ENCODE measurements around the gene C20orf141.
A peak's percentile ranks its signal among the peaks of the same experiment; 100 is the strongest.
"Not testable (repeated sequence)": the region's sequence is repeated elsewhere in the genome, so short reads cannot be mapped to it uniquely, and the experiment has no call there.

Gene C20orf141

DNA sequence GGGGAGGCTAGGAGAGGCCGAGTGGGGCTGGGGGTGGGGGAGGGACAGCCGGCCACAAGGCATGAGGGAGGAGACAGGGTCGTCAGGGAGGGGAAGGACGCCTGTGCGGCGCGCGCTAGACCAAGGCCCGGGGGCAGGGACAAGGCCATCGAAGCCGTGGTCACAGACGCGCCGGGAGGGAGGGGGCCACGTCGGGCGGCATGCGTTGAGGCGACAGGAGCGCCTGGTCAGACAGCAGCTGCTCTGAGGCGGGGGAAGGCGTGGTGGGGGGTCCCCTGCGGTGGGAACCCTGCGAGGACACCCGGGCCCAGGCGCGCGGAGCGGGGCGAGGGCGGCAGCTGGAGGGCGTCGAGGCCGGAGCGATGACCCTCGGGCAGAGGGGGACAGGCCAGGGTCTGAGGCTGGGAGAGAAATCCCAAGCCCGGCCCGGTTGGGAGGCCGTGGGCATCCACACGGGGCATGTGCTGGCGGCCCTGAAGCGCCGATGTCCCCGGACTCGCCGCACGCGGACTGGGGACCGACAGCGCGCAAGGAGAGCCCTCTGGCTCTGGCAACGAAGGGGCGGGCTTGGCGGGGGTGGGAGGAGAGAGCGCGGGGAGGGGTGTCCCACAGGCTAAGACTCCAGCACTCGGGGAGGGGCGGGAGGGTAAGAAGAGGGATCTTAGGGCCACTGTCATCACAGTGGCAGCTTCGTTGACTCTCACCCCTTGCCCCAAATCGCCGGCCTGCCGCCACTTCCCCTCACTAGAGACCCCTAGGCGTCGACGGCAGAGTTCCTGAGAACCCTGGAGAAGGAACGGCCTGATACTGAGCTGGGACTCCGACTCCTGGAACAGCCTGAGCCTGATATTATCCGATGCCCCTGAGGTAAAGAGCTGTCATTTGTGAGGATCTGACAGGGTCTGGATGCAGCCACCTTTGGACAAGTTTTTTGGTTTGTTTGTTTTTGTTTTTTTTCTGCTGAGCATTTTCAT, 6.4 kb downstream of the C20orf141 start:
- no peak for DNase-seq

- DNase-seq = peak in 2 of 3 experiments; percentile 10
Measured at GRCh38 chr20:2822073-2822472, 7.3 kb downstream of the C20orf141 start.

DNA sequence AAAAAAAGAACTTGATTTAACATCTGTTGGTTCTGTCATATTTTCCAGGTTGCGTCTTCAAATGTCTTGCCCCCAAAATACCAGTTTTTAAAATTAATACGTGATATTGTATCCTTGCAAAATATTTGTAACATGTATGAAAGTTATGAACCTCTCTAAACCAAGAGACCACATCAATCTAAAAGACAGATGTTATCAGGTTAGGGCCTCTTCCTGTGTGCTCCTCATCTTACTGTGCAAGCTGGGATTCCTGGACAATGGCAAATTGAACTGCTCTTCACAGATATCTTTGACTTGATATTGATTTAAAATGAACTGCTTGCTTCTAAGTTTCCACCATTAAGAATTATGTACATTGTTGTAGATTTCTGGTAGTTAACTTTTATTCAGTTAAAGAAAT, 11.0 kb downstream of the C20orf141 start:
- no peak for DNase-seq

- DNase-seq = no peak
Measured at GRCh38 chr20:2826655-2827054, 11.9 kb downstream of the C20orf141 start.

GRCh38 chr20:2829376-2829775, 14.6 kb downstream of the C20orf141 start:
- DNase-seq = no peak

GRCh38 chr20:2831206-2831605, 16.4 kb downstream of the C20orf141 start:
- DNase-seq = not testable (repeated sequence)

- no peak for DNase-seq
Measured at GRCh38 chr20:2833761-2834160, 19.0 kb downstream of the C20orf141 start.

DNA sequence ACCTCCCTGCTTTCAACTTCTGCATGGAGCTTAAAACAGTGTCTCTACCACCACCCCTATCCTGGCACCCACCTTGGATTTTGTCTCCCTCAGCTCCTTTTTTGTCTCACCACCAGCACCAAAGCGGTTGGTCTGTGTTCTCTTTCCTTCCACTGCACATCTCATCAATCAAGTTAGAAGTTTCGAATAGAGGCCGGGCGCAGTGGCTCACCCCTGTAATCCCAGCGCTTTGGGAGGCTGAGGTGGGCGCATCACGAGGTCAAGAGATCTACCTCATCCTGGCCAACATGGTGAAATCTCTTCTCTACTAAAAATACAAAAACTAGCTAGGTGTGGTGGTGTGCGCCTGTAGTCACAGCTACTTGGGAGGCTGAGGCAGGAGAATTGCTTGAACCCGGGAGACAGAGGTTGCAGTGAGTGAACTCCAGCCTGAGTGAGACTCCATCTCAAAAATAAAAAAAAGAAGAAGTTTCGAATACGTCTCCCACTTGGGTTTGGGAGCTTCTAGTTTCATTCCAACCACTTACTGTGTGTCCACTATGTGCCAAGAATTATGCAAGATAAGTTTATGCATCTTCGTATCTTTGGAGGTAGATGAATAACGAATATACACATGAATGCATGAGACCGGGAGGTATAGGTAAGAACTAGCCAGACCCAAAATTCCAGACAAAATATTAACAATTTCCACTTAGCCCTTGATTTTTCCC, 19.8 kb downstream of the C20orf141 start:
- DNase-seq = no peak

DNA sequence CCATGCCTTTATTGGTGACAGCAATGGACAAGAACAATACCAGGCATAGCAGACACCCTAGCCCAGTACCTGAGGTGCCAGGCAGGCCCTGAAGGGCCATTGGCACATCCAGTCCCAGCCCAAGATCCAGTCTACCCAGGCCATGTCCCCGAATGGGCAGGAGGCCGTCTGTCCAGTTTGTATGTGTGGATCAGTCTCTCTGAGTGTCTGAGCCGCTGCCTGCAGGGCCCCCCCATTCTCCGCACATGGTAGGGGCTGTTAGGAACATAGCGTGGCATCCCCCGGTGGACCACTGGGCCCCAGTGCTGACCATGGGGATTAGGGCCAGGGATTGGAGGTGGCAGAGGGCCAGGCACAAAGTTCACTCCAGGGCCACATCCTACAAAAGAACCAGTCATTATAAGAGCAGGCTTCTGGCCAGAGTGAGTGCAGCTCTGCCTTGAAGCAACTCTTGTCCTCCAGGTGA, 20.6 kb downstream of the C20orf141 start:
- no peak for DNase-seq

GRCh38 chr20:2836035-2836434, 21.2 kb downstream of the C20orf141 start:
- no peak for DNase-seq

GRCh38 chr20:2837221-2837960, 22.6 kb downstream of the C20orf141 start:
- DNase-seq = no peak

- no peak for DNase-seq
Measured at GRCh38 chr20:2838170-2838797, 23.5 kb downstream of the C20orf141 start.

DNA sequence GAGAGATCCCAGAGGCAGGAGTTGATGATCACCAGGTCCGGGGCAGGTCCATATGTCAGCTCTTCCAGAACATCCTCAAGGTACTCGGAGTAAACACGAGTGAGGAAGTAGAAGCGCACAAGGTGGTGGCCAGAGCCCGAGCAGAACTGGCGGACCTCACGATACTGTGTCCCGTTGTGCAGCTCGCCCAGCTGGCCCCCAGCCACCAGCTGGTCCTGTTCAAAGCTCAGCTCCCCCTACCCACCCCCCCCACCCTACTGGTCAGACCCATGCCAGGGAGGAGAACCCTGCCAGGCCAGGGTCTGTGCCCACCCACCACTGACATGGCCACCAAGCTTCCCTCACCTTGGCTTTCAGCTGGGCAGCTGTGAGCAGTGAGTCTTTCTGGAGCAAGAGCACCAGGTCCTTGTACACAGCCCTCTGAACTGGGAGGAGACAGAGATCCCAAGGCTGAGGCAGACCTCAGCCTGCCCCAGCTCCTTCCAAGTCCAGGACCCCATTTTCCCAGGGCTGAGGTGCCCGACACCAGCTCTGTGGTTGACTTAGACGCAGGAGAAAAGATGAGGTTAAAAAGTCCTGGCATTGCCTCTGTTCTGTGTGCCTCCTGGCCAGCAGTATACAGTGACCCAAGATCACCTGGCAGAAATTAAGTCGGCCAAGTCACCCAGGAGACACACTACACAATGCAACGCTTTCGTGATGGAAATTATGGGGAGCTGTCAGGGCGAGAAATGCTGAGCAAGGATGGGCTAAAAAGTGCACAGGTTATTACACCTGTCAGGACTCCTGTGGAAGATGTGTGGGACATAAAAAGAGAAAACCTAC, 24.3 kb downstream of the C20orf141 start:
- DNase-seq = no peak

DNA sequence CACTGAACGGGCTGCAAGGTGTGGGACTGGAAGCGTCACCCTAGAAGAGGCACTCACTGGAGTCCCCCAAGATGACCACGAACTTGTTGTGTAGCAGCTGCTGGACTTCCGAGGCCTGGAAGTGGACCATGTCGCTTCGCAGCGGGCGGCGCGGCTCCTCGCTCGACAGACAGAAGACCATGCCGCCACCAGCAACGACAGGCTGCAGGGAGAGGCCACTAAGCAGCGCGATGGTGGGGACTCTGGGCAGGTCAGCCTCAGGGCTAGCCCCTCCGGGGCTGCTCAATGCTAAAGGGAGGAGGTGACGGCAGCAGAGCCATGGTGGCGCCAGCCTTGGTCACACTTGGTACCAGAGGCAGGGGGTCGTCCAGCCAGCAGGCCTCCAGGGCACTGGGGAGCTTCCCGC, 24.9 kb downstream of the C20orf141 start:
- DNase-seq = no peak

DNA sequence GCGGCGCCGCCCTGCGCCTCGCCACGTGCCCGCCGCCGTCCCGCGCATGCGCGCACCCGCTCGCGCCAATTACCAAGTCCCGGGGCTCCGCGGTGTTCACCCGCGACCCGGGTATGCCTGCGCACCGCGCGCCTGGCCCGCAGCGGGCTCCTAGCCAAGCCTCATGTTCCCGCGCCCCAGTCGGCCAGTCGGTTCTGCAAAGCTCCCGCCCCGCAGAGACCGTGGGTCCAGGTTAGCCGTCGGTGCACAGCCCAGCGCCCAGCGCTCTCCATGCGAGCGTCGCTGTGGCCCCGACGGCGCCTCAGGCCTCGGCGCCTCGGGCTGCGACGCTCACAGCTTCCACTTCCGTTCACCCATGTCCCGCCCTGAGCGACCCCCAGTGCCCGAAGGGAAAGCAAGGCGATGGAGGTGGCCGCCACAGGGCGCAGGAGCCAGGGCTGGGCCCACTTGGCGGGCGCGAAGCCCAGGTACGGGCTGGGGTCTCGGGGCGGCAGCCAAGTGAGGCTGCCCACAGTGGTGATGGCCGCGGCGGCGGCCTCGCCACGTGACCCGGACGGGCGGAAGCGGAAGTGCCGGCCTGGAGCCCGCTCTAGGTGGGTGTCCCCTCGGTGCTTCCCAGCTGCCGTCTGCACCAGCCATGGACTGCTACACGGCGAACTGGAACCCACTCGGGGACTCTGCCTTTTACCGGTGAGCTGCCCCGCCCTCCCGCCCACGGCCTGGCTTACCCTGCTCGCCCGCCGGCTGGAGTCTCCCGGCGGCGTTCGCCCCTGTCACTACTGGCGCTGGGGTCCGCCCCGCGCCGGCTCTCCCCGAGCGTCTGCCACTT, 25.6 kb downstream of the C20orf141 start, which contains the start of the genes PCED1A and VPS16:
TSS of gene PCED1A (minus strand) at position 518 of the 829 bp plus-strand sequence. CDS start 743 bp downstream, outside the sequence.
TSS of gene VPS16 (plus strand) at position 608 of the 829 bp plus-strand sequence. CDS start at position 638, 30 bp downstream.
- peak; percentile 88 to 98 (median 95) for DNase-seq

GRCh38 chr20:2840967-2841531, 26.3 kb downstream of the C20orf141 start:
- peak in 2 of 3 experiments; percentile 74 to 76 for DNase-seq

GRCh38 chr20:2845607-2846006, 30.8 kb downstream of the C20orf141 start:
- no peak for DNase-seq

DNA sequence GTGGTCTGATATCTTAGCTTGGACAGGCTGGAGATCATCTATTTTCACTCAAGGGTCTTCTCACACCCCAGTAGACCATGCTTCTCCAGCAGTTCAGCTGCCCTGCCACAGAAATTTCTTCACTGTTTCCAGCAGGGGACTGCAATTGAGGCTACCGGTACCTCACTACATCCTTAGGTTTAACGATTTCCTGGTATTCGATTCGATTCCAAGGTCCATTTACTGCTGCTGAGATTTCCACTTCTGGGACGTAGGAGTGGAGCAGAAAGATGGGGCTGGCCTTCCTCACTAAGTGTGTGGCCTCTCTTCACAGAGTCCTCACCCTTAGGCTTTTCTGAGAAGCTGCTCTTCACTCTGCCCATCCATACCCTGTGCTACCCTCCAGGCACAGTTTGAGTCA, 31.9 kb downstream of the C20orf141 start:
- no peak for DNase-seq

DNA sequence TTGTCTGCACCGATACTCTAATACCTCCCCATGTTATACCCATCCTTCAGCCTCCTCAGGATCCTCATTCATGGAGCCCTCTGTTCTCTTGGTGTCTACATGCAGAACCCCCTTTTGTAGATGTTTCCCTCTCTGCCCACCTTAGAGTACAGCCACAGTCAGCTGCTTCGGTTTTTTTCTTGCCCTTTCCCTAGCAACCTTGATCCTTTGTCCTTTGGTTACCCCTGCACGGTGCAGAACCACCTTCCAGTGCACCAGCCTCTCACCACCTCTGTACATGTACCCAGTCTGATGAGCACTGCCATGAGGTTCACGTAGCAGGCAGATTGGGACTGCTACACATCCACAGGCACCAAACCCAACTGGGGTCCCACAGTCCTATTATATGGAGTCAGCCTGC, 33.0 kb downstream of the C20orf141 start:
- no peak for DNase-seq

DNA sequence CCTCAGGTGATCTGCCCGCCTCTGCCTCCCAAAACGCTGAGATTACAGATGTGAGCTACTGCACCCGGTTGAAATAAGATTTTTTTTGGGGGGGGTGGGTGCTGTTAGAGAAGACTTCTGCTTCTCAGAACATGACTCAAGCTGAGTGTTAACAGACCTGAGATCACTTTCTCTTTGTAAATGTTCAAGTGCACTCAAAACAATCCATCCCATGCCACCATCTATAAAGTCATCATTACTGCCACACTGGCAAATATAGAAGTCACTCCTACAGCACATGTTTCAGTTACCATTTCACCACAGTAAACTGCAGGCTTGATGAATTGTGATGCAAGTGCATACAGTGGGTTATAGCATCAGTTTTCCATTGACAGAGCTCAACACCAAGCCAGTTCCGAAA, 34.7 kb downstream of the C20orf141 start:
- DNase-seq = no peak
